ENCODE measurements around the gene PDYN.

Gene PDYN

GRCh38 chr20:1938464-1939269 lies 55.2 kb downstream of the PDYN start:
- DNase-seq (ENCODE audit: low read depth): no peak
- TF ChIP-seq, protein P1, sequence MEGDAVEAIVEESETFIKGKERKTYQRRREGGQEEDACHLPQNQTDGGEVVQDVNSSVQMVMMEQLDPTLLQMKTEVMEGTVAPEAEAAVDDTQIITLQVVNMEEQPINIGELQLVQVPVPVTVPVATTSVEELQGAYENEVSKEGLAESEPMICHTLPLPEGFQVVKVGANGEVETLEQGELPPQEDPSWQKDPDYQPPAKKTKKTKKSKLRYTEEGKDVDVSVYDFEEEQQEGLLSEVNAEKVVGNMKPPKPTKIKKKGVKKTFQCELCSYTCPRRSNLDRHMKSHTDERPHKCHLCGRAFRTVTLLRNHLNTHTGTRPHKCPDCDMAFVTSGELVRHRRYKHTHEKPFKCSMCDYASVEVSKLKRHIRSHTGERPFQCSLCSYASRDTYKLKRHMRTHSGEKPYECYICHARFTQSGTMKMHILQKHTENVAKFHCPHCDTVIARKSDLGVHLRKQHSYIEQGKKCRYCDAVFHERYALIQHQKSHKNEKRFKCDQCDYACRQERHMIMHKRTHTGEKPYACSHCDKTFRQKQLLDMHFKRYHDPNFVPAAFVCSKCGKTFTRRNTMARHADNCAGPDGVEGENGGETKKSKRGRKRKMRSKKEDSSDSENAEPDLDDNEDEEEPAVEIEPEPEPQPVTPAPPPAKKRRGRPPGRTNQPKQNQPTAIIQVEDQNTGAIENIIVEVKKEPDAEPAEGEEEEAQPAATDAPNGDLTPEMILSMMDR (conservative IDR thresholded peaks at IDR 0.05; ENCODE audit: control insufficient read depth, insufficient read depth, low read depth, low read length): no peak
- H3K4me3 ChIP-seq (ENCODE audit: control insufficient read depth, low read depth, low read length): no peak overlapping the region

DNA sequence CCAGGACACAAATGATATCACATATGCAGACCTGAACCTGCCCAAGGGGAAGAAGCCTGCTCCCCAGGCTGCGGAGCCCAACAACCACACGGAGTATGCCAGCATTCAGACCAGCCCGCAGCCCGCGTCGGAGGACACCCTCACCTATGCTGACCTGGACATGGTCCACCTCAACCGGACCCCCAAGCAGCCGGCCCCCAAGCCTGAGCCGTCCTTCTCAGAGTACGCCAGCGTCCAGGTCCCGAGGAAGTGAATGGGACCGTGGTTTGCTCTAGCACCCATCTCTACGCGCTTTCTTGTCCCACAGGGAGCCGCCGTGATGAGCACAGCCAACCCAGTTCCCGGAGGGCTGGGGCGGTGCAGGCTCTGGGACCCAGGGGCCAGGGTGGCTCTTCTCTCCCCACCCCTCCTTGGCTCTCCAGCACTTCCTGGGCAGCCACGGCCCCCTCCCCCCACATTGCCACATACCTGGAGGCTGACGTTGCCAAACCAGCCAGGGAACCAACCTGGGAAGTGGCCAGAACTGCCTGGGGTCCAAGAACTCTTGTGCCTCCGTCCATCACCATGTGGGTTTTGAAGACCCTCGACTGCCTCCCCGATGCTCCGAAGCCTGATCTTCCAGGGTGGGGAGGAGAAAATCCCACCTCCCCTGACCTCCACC lies 56.4 kb downstream of the PDYN start:
- TF ChIP-seq, protein P1 (conservative IDR thresholded peaks at IDR 0.05; ENCODE audit: control insufficient read depth, insufficient read depth, low read depth, low read length): no peak
- DNase-seq (ENCODE audit: low read depth): no peak
- H3K4me3 ChIP-seq (ENCODE audit: control insufficient read depth, low read depth, low read length): no peak overlapping the region

DNA sequence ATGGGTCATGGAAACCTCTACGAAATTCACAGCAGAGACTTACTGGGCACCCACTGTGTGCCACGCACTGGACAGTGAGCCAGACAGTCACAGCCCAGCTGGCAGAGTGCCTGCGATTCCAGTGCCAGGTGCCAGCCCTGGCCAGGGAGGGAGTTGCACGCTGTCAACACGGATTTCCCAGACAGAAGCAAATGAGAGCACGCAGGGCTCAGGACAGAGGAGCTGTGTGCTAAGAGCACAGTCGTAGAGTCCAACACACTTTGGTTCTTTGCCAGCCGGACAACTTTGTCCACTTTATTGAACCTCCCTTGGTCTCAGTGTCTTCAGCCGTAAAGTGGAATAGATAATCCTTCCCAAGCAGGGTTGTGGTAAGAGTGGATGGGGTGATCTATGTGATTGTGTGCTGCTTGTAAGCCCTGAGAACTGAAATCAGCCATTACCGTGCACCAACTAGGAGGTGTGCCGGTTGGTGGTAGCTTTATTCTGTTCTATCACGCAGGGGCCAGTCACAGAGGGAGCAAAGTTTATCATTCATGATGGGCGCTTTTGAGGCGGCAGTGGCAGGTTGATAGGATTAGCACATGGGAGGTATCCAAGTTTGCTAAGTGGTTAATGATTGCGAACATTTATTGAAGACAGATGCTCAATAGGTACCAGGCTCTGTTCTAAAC lies 58.0 kb downstream of the PDYN start:
- TF ChIP-seq, protein P1 (conservative IDR thresholded peaks at IDR 0.05; ENCODE audit: control insufficient read depth, insufficient read depth, low read depth, low read length): no peak
- H3K4me3 ChIP-seq (ENCODE audit: control insufficient read depth, low read depth, low read length): no peak overlapping the region
- DNase-seq (ENCODE audit: low read depth): no peak

GRCh38 chr20:1934721-1935573 lies 58.9 kb downstream of the PDYN start:
- no peak overlapping the region for H3K4me3 ChIP-seq (ENCODE audit: control insufficient read depth, low read depth, low read length)
- peak; percentile 97 for DNase-seq (ENCODE audit: low read depth)

DNA sequence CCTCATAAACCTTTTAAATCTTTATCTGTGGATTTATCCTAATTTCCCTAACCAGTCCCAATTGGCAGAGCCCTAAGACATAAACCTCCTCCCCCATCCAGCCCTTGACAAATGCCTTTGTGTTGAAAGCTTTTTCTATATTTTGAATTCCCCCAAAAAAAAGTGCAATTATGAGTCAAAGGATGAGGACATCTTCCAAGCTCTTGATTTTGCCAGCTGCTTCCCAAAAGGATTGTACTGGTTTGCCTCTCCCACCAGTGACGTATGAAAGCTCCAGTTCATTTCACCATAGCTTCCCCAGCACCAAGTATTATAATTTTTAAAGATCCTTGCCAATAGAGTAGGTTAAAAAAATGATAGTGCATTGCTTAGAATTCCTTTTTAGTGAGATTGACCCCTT lies 59.7 kb downstream of the PDYN start:
- DNase-seq (ENCODE audit: low read depth): peak; percentile 97
- TF ChIP-seq, protein P1 (conservative IDR thresholded peaks at IDR 0.05; ENCODE audit: control insufficient read depth, insufficient read depth, low read depth, low read length): no peak
- no peak overlapping the region for H3K4me3 ChIP-seq (ENCODE audit: control insufficient read depth, low read depth, low read length)

More at GRCh38 chr20:1934721-1935573, 58.9 kb downstream of the PDYN start:
- TF ChIP-seq, protein P1 (conservative IDR thresholded peaks at IDR 0.05; ENCODE audit: control insufficient read depth, insufficient read depth, low read depth, low read length): no peak

DNA sequence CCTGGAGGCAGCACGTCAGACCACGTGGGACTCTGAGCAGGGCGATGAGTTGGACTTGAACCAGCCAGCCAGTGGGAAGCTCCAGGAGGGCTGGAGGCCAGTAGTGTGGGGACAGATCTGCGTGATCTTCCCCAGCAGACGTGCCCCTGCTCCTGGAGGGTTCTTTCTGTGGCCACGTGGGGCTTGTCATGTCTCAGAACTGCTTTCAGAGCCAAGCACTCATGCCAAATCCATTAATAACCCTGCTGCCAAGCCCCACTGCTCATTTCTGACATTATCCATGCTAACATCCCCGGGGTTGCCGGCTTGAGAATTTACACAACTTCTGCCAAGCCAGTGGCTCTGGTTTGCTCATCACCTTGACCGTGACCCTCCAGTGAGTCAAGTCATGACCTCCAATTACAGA lies 60.4 kb downstream of the PDYN start:
- peak; percentile 88 for DNase-seq (ENCODE audit: low read depth)
- TF ChIP-seq, protein P1 (conservative IDR thresholded peaks at IDR 0.05; ENCODE audit: control insufficient read depth, insufficient read depth, low read depth, low read length): no peak
- H3K4me3 ChIP-seq (ENCODE audit: control insufficient read depth, low read depth, low read length): no peak overlapping the region
